Measurements from ENCODE around the gene RRP12.

GRCh38 chr10:97378933-97379921, 21.9 kb downstream of the RRP12 start:
- TF ChIP-seq CTCF (conservative IDR thresholded peaks at IDR 0.05; ENCODE audit: low read depth, low read length) (no peak), EZH2 (IDR thresholded peaks at IDR 0.05; ENCODE audit: borderline replicate concordance, low read depth, low read length, poor library complexity, severe bottlenecking) (no peak)
